MM.1S (cell line): ENCODE data around the gene INS.

Source experiments
- EZH2 ChIP-seq: fragments of 300-600 bp; sonication (generic); optimal IDR thresholded peaks from 2 replicates; pipeline ENCODE3; 2017; ENCODE audit warnings: low read depth, mild to moderate bottlenecking, antibody characterized with exemption, low read length, mixed read lengths
- EZH2phosphoT487 ChIP-seq: fragments of 300-600 bp; sonication (generic); IDR thresholded peaks from 2 replicates; pipeline ENCODE4 v1.6.1; 2018; ENCODE audit warnings: antibody characterized with exemption, low read length
- TF ChIP-seq, protein P1 (sequence below): fragments of 300-600 bp; sonication (generic); IDR thresholded peaks from 2 replicates; pipeline ENCODE4 v1.5.1; 2016; ENCODE audit warnings: antibody characterized with exemption, low read length, mixed read lengths

DNA sequence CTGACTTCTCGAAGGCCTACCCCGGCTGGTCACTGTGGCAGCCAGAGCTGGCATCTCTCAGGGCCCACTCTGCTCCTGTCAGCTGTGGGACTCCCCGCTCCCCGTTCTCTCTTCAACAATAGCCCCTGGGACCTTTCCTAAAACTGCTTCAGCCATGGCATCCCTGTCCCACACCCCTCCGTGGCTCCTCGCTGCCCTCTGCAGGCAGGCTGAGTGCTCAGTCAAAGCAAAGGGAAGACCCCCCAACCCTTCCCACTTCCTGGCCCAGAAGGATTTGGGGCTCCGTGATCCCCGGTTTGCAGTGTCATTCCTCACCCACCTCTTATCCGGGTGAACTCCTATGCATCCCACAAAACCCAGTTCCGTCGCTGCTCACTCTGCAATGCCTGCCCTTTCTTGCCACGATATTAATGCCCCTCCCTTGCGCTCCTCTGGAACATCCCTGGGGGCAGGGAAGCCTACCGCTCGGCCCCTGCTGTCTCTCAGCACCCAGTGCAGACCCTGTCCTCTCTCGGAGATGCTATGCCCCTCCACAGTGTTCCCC lies 12.2 kb upstream of the INS start:
- TF ChIP-seq, protein P1, sequence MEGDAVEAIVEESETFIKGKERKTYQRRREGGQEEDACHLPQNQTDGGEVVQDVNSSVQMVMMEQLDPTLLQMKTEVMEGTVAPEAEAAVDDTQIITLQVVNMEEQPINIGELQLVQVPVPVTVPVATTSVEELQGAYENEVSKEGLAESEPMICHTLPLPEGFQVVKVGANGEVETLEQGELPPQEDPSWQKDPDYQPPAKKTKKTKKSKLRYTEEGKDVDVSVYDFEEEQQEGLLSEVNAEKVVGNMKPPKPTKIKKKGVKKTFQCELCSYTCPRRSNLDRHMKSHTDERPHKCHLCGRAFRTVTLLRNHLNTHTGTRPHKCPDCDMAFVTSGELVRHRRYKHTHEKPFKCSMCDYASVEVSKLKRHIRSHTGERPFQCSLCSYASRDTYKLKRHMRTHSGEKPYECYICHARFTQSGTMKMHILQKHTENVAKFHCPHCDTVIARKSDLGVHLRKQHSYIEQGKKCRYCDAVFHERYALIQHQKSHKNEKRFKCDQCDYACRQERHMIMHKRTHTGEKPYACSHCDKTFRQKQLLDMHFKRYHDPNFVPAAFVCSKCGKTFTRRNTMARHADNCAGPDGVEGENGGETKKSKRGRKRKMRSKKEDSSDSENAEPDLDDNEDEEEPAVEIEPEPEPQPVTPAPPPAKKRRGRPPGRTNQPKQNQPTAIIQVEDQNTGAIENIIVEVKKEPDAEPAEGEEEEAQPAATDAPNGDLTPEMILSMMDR = no peak
- no peak for TF ChIP-seq EZH2
- no peak for TF ChIP-seq EZH2phosphoT487
